WTC11 (cell line): Measurements from ENCODE around the gene P2RY11. TPM values are rescaled to one million over a fixed set of nuclear protein-coding genes. Genes with fewer than 3 reads are reported as not detected.

Experiments
- ATAC-seq: fragments of 200-7000 bp; cut with Tn5 transposase; 2 replicates; pipeline ENCODE4 v1.10.0; 2021; ENCODE audit warnings: mild to moderate bottlenecking, moderate library complexity
- CTCF ChIA-PET: fragments of 300-600 bp; sonication (Branson Sonifier 250); formaldehyde crosslinking; loops from one replicate; lab custom pipeline; 2021; ENCODE audit warnings: antibody characterized with exemption; lab: Charles Lee
- POLR2A ChIA-PET: fragments of 350-600 bp; sonication (Branson Sonifier 250); formaldehyde crosslinking; loops from one replicate; lab custom pipeline; 2021; ENCODE audit warnings: antibody characterized with exemption; lab: Charles Lee
- DNase-seq: peaks from one replicate; pipeline ENCODE4 v3.0.0; 2021; ENCODE audit warnings: low spot score
- H3K27ac Mint-ChIP-seq: 2 replicates; pipeline ENCODE4 v1.8.0; 2021; ENCODE audit warnings: mixed read lengths
- H3K27me3 Mint-ChIP-seq: 2 replicates; pipeline ENCODE4 v1.8.0; 2021; ENCODE audit warnings: low read depth, mild to moderate bottlenecking, moderate library complexity, mixed read lengths
- H3K36me3 Mint-ChIP-seq: 2 replicates; pipeline ENCODE4 v1.8.0; 2021; ENCODE audit warnings: mixed read lengths
- H3K4me1 Mint-ChIP-seq: 2 replicates; pipeline ENCODE4 v1.8.0; 2022; ENCODE audit warnings: mixed read lengths
- H3K4me3 Mint-ChIP-seq: 2 replicates; pipeline ENCODE4 v1.8.0; 2021; ENCODE audit warnings: mild to moderate bottlenecking, moderate library complexity, mixed read lengths
- H3K9me3 Mint-ChIP-seq: 2 replicates; pipeline ENCODE4 v1.8.0; 2021; ENCODE audit warnings: mixed read lengths
- FOXJ3 ChIP-seq: sonication (generic); formaldehyde crosslinking; IDR thresholded peaks from 2 replicates; pipeline ENCODE4 v1.9.0; 2021; ENCODE audit warnings: missing genetic modification reagents, mild to moderate bottlenecking, borderline replicate concordance
- JUN ChIP-seq: sonication (generic); formaldehyde crosslinking; IDR thresholded peaks from 2 replicates; pipeline ENCODE4 v1.8.0; 2023; ENCODE audit warnings: mild to moderate bottlenecking, missing genetic modification reagents
- KAT7 ChIP-seq: sonication (generic); formaldehyde crosslinking; IDR thresholded peaks from 2 replicates; pipeline ENCODE4 v1.8.1; 2023; ENCODE audit warnings: missing genetic modification reagents, mild to moderate bottlenecking, borderline replicate concordance
- NFATC4 ChIP-seq: fragments of 250-450 bp; sonication (Bioruptor Pico); IDR thresholded peaks from 2 replicates; pipeline ENCODE4 v1.9.0; 2021; ENCODE audit warnings: mild to moderate bottlenecking
- NFYB ChIP-seq: sonication (generic); formaldehyde crosslinking; conservative IDR thresholded peaks from 2 replicates; pipeline ENCODE4 v1.8.0; 2022; ENCODE audit warnings: low read depth, missing genetic modification reagents
- OVOL2 ChIP-seq: fragments of 250-450 bp; sonication (Bioruptor Pico); IDR thresholded peaks from 2 replicates; pipeline ENCODE4 v1.9.0; 2021; ENCODE audit warnings: mild to moderate bottlenecking, borderline replicate concordance
- RORB ChIP-seq: fragments of 250-450 bp; sonication (Bioruptor Pico); IDR thresholded peaks from 2 replicates; pipeline ENCODE4 v1.9.0; 2021; ENCODE audit warnings: mild to moderate bottlenecking
- SMAD4 ChIP-seq: sonication (generic); formaldehyde crosslinking; IDR thresholded peaks from 2 replicates; pipeline ENCODE4 v1.8.0; 2022; ENCODE audit warnings: mild to moderate bottlenecking, missing genetic modification reagents
- TEAD1 ChIP-seq: sonication (generic); formaldehyde crosslinking; IDR thresholded peaks from 2 replicates; pipeline ENCODE4 v1.8.0; 2022; ENCODE audit warnings: mild to moderate bottlenecking, missing genetic modification reagents
- ZNF232 ChIP-seq: sonication (generic); formaldehyde crosslinking; IDR thresholded peaks from 2 replicates; pipeline ENCODE4 v1.8.0; 2022; ENCODE audit warnings: mild to moderate bottlenecking, missing genetic modification reagents
- ZNF423 ChIP-seq: fragments of 250-450 bp; sonication (Bioruptor Pico); IDR thresholded peaks from 2 replicates; pipeline ENCODE4 v2.1.2; 2022; ENCODE audit warnings: mild to moderate bottlenecking, moderate library complexity
- ZNF671 ChIP-seq: fragments of 250-450 bp; sonication (Bioruptor Pico); IDR thresholded peaks from 2 replicates; pipeline ENCODE4 v1.8.0; 2021; ENCODE audit warnings: mild to moderate bottlenecking
- total RNA-seq: library from RNA; stranded (reverse); gene quantifications from 3 replicates; pipeline ENCODE4 v1.2.3, GENCODE V29; 2021
- TF ChIP-seq, protein P1 (sequence below): sonication (generic); formaldehyde crosslinking; IDR thresholded peaks from 2 replicates; pipeline ENCODE4 v1.8.1; 2023; ENCODE audit warnings: mild to moderate bottlenecking, missing genetic modification reagents
- TF ChIP-seq, protein P2 (sequence below): sonication (generic); formaldehyde crosslinking; IDR thresholded peaks from 2 replicates; pipeline ENCODE4 v1.8.1; 2023; ENCODE audit warnings: mild to moderate bottlenecking, moderate library complexity, missing genetic modification reagents
- TF ChIP-seq, protein P3 (sequence below): sonication (generic); formaldehyde crosslinking; IDR thresholded peaks from 2 replicates; pipeline ENCODE4 v1.8.1; 2022; ENCODE audit warnings: mild to moderate bottlenecking, missing genetic modification reagents, moderate library complexity, borderline replicate concordance
- TF ChIP-seq, protein P4 (sequence below): sonication (generic); formaldehyde crosslinking; IDR thresholded peaks from 2 replicates; pipeline ENCODE4 v1.8.1; 2022; ENCODE audit warnings: missing genetic modification reagents, borderline replicate concordance
- TF ChIP-seq, protein P5 (sequence below): fragments of 250-450 bp; sonication (Bioruptor Pico); IDR thresholded peaks from 2 replicates; pipeline ENCODE4 v1.9.0; 2021; ENCODE audit warnings: mild to moderate bottlenecking
- TF ChIP-seq, protein P6 (sequence below): sonication (generic); formaldehyde crosslinking; IDR thresholded peaks from 2 replicates; pipeline ENCODE4 v1.8.0; 2022; ENCODE audit warnings: mild to moderate bottlenecking, missing genetic modification reagents
- TF ChIP-seq, protein P7 (sequence below): sonication (generic); formaldehyde crosslinking; IDR thresholded peaks from 2 replicates; pipeline ENCODE4 v1.8.1; 2022; ENCODE audit warnings: mild to moderate bottlenecking, moderate library complexity, missing genetic modification reagents
- TF ChIP-seq, protein P8 (sequence below): sonication (generic); formaldehyde crosslinking; IDR thresholded peaks from 2 replicates; pipeline ENCODE4 v1.8.0; 2022; ENCODE audit warnings: mild to moderate bottlenecking, missing genetic modification reagents
- TF ChIP-seq, protein P9 (sequence below): sonication (generic); formaldehyde crosslinking; conservative IDR thresholded peaks from 2 replicates; pipeline ENCODE4 v1.8.1; 2023; ENCODE audit warnings: mild to moderate bottlenecking, low read depth, missing genetic modification reagents, moderate library complexity

P2RY11 gene
- total RNA-seq, 1 experiment from 2014 or later = 21.0 TPM

DNA sequence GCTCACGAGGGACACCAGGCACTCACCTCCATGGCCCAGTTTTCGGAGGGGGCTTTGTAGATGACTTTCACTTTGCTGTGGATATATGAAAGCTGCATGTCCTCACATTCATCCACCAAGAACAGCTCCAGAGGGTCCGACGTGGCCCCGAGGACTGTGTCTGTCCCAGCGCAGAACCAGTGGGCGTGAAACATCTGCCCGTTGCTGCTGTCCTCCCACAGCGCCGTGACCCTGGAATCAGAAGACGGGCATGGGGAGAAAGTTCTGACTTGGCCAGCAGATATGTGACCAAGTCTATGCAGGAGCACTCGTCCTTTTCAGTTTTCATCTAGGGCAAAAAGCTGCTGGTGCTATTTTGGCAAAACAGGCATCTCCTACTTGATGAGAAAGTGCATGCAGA is 37.9 kb downstream of the P2RY11 start:
- Mint-ChIP-seq H3K27me3 (no peaks in the 10 kb centered on the region), H3K36me3 (peaks cover 73% of the 10 kb centered on the region), H3K4me3 (no peak overlapping the region), H3K27ac (no peak overlapping the region), H3K9me3 (no peaks in the 10 kb centered on the region), H3K4me1 (no peaks in the 10 kb centered on the region)
- ChIA-PET CTCF (interaction anchor here (0.6 kb wide), 1 partner anchor 314 kb away, joined by 4 read pairs; the partner anchor contains the start of gene PIN1), POLR2A (no interaction called here)
- no peak for TF ChIP-seq JUN (CRISPR knock-in tag)
- TF ChIP-seq NFYB = no peak
- no peak for TF ChIP-seq NFATC4 (CRISPR knock-in tag)
- TF ChIP-seq, protein P1, sequence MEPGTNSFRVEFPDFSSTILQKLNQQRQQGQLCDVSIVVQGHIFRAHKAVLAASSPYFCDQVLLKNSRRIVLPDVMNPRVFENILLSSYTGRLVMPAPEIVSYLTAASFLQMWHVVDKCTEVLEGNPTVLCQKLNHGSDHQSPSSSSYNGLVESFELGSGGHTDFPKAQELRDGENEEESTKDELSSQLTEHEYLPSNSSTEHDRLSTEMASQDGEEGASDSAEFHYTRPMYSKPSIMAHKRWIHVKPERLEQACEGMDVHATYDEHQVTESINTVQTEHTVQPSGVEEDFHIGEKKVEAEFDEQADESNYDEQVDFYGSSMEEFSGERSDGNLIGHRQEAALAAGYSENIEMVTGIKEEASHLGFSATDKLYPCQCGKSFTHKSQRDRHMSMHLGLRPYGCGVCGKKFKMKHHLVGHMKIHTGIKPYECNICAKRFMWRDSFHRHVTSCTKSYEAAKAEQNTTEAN (CRISPR knock-in tag) = no peak
- TF ChIP-seq, protein P2, sequence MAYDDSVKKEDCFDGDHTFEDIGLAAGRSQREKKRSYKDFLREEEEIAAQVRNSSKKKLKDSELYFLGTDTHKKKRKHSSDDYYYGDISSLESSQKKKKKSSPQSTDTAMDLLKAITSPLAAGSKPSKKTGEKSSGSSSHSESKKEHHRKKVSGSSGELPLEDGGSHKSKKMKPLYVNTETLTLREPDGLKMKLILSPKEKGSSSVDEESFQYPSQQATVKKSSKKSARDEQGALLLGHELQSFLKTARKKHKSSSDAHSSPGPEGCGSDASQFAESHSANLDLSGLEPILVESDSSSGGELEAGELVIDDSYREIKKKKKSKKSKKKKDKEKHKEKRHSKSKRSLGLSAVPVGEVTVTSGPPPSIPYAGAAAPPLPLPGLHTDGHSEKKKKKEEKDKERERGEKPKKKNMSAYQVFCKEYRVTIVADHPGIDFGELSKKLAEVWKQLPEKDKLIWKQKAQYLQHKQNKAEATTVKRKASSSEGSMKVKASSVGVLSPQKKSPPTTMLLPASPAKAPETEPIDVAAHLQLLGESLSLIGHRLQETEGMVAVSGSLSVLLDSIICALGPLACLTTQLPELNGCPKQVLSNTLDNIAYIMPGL = no peak
- TF ChIP-seq, protein P3, sequence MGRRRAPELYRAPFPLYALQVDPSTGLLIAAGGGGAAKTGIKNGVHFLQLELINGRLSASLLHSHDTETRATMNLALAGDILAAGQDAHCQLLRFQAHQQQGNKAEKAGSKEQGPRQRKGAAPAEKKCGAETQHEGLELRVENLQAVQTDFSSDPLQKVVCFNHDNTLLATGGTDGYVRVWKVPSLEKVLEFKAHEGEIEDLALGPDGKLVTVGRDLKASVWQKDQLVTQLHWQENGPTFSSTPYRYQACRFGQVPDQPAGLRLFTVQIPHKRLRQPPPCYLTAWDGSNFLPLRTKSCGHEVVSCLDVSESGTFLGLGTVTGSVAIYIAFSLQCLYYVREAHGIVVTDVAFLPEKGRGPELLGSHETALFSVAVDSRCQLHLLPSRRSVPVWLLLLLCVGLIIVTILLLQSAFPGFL = no peak
- TF ChIP-seq ZNF671 (CRISPR knock-in tag) = no peak
- TF ChIP-seq, protein P4, sequence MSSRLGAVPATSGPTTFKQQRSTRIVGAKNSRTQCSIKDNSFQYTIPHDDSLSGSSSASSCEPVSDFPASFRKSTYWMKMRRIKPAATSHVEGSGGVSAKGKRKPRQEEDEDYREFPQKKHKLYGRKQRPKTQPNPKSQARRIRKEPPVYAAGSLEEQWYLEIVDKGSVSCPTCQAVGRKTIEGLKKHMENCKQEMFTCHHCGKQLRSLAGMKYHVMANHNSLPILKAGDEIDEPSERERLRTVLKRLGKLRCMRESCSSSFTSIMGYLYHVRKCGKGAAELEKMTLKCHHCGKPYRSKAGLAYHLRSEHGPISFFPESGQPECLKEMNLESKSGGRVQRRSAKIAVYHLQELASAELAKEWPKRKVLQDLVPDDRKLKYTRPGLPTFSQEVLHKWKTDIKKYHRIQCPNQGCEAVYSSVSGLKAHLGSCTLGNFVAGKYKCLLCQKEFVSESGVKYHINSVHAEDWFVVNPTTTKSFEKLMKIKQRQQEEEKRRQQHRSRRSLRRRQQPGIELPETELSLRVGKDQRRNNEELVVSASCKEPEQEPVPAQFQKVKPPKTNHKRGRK (CRISPR knock-in tag) = no peak
- TF ChIP-seq RORB (CRISPR knock-in tag) = no peak
- no peak for TF ChIP-seq KAT7 (CRISPR knock-in tag)
- no peak for TF ChIP-seq FOXJ3 (CRISPR knock-in tag)
- TF ChIP-seq, protein P5, sequence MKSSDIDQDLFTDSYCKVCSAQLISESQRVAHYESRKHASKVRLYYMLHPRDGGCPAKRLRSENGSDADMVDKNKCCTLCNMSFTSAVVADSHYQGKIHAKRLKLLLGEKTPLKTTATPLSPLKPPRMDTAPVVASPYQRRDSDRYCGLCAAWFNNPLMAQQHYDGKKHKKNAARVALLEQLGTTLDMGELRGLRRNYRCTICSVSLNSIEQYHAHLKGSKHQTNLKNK (CRISPR knock-in tag) = no peak
- TF ChIP-seq, protein P6, sequence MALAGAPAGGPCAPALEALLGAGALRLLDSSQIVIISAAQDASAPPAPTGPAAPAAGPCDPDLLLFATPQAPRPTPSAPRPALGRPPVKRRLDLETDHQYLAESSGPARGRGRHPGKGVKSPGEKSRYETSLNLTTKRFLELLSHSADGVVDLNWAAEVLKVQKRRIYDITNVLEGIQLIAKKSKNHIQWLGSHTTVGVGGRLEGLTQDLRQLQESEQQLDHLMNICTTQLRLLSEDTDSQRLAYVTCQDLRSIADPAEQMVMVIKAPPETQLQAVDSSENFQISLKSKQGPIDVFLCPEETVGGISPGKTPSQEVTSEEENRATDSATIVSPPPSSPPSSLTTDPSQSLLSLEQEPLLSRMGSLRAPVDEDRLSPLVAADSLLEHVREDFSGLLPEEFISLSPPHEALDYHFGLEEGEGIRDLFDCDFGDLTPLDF = no peak
- TF ChIP-seq, protein P7, sequence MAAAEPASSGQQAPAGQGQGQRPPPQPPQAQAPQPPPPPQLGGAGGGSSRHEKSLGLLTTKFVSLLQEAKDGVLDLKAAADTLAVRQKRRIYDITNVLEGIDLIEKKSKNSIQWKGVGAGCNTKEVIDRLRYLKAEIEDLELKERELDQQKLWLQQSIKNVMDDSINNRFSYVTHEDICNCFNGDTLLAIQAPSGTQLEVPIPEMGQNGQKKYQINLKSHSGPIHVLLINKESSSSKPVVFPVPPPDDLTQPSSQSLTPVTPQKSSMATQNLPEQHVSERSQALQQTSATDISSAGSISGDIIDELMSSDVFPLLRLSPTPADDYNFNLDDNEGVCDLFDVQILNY (CRISPR knock-in tag) = no peak
- TF ChIP-seq, protein P8, sequence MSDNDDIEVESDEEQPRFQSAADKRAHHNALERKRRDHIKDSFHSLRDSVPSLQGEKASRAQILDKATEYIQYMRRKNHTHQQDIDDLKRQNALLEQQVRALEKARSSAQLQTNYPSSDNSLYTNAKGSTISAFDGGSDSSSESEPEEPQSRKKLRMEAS (CRISPR knock-in tag) = no peak
- no peak for TF ChIP-seq ZNF423 (CRISPR knock-in tag)
- no peak for TF ChIP-seq ZNF232 (CRISPR knock-in tag)
- no peak for TF ChIP-seq OVOL2
- no peak for ATAC-seq
- DNase-seq = no peak

DNA sequence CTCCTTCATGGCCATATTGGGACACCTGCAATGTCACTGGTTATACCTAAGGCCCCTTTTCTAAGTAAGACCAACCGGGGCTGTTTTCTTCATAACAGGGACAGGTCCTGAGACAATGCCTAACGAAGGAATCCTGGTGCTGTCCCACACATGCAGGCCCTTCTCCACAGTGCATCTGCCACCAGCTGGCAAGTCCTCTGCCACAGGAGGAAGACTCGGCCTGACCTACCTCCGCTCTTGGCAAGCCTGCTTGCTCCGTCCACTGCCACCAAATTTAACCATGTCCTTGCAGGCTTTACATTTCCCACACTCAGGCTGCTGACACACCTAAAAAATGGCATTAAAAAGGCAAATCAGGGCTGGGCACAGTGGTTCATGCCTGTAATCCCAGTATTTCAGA is 40.0 kb downstream of the P2RY11 start:
- ChIA-PET POLR2A (no interaction called here), CTCF (no interaction called here)
- peaks cover 72% of the 10 kb centered on the region for H3K36me3 Mint-ChIP-seq
- no peak for ATAC-seq
- H3K27ac Mint-ChIP-seq = no peak overlapping the region
- no peaks in the 10 kb centered on the region for H3K9me3 Mint-ChIP-seq
- no peaks in the 10 kb centered on the region for H3K4me1 Mint-ChIP-seq
- no peaks in the 10 kb centered on the region for H3K27me3 Mint-ChIP-seq
- no peak for DNase-seq
- no peak overlapping the region for H3K4me3 Mint-ChIP-seq
- TF ChIP-seq TEAD1 (CRISPR knock-in tag) = no peak
- TF ChIP-seq SMAD4 = no peak
- TF ChIP-seq, protein P8 (CRISPR knock-in tag) = no peak
- TF ChIP-seq, protein P9, sequence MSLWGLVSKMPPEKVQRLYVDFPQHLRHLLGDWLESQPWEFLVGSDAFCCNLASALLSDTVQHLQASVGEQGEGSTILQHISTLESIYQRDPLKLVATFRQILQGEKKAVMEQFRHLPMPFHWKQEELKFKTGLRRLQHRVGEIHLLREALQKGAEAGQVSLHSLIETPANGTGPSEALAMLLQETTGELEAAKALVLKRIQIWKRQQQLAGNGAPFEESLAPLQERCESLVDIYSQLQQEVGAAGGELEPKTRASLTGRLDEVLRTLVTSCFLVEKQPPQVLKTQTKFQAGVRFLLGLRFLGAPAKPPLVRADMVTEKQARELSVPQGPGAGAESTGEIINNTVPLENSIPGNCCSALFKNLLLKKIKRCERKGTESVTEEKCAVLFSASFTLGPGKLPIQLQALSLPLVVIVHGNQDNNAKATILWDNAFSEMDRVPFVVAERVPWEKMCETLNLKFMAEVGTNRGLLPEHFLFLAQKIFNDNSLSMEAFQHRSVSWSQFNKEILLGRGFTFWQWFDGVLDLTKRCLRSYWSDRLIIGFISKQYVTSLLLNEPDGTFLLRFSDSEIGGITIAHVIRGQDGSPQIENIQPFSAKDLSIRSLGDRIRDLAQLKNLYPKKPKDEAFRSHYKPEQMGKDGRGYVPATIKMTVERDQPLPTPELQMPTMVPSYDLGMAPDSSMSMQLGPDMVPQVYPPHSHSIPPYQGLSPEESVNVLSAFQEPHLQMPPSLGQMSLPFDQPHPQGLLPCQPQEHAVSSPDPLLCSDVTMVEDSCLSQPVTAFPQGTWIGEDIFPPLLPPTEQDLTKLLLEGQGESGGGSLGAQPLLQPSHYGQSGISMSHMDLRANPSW (CRISPR knock-in tag) = no peak
- TF ChIP-seq JUN (CRISPR knock-in tag) = no peak
- TF ChIP-seq, protein P4 (CRISPR knock-in tag) = no peak
- no peak for TF ChIP-seq ZNF423 (CRISPR knock-in tag)
